SK-N-SH (cell line): ENCODE measurements around the gene ADISSP. TPM values are rescaled to one million over a fixed set of nuclear protein-coding genes. Genes with fewer than 3 reads are reported as not detected.

Experiments
- CTCF ChIA-PET: fragments of 300-600, 350-600 bp; formaldehyde crosslinking; extraction: SDS; loops from one replicate; lab custom pipeline; 2021; lab: Yijun Ruan, JAX
- POLR2A ChIA-PET: fragments of 350-600 bp; sonication (Branson Sonifier 250); formaldehyde crosslinking; extraction: SDS; loops from one replicate; lab custom pipeline; 2020; ENCODE audit warnings: antibody characterized with exemption, inconsistent platforms; lab: Yijun Ruan, JAX
- DNase-seq: peaks from one replicate; pipeline ENCODE4 v3.0.0; 2012
- H2AFZ ChIP-seq: fragments of 200-600 bp; sonication (generic); 2 replicates; pipeline ENCODE4 v1.8.1; 2016; ENCODE audit warnings: antibody characterized with exemption, mild to moderate bottlenecking, low read depth
- H3F3A ChIP-seq: fragments of 200-600 bp; sonication (generic); replicated peaks from 2 replicates; pipeline ENCODE3; 2016; ENCODE audit warnings: antibody characterized with exemption, mild to moderate bottlenecking; ENCODE audit not compliant: insufficient read depth
- H3K27ac ChIP-seq, 2 experiments: fragments of 200-500 bp in 1 of 2; fragments of 200-600 bp in 1 of 2; sonication (Bioruptor generic) in 1 of 2; sonication (generic), shearing (Covaris generic) in 1 of 2; 2 replicates each; pipeline versions ENCODE4 v1.5.1 to v1.6.1; 2014 to 2016; ENCODE audit warnings: low read depth in 2 of 2, inconsistent platforms in 1 of 2, low read length in 1 of 2, mild to moderate bottlenecking in 1 of 2, mixed read lengths in 1 of 2
- H3K27me3 ChIP-seq: fragments of 200-600 bp; sonication (generic), shearing (Covaris generic); 2 replicates; pipeline ENCODE4 v1.6.1; 2016; ENCODE audit warnings: mixed run types; ENCODE audit not compliant: insufficient read depth
- H3K36me3 ChIP-seq, 2 experiments: fragments of 200-500 bp in 1 of 2; fragments of 200-600 bp in 1 of 2; sonication (Bioruptor generic) in 1 of 2; sonication (generic) in 1 of 2; replicated peaks in 1 of 2; 2 replicates each; pipeline versions ENCODE3 to v1.5.1; 2014 to 2016; ENCODE audit warnings: low read length in 1 of 2, mild to moderate bottlenecking in 1 of 2; ENCODE audit not compliant: insufficient read depth in 2 of 2, control insufficient read depth in 1 of 2
- H3K4me1 ChIP-seq, 2 experiments: fragments of 200-500 bp in 1 of 2; fragments of 200-600 bp in 1 of 2; sonication (Bioruptor generic) in 1 of 2; sonication (generic), shearing (Covaris generic) in 1 of 2; 2 replicates each; pipeline versions ENCODE4 v1.5.1 to v1.6.1; 2014 to 2016; ENCODE audit warnings: low read depth in 1 of 2, low read length in 1 of 2, mixed run types in 1 of 2; ENCODE audit not compliant: insufficient read depth in 2 of 2, control insufficient read depth in 1 of 2
- H3K4me2 ChIP-seq: fragments of 200-600 bp; sonication (generic), shearing (Covaris generic); 2 replicates; pipeline ENCODE4 v1.6.1; 2017; ENCODE audit warnings: mixed run types
- H3K4me3 ChIP-seq, 2 experiments: fragments of 200-500 bp in 1 of 2; fragments of 200-600 bp in 1 of 2; sonication (Bioruptor generic) in 1 of 2; sonication (generic), shearing (Covaris generic) in 1 of 2; 2 replicates each; pipeline versions ENCODE4 v1.5.1 to v1.8.1; 2014 to 2016; ENCODE audit warnings: low read depth in 2 of 2, inconsistent platforms in 1 of 2, low read length in 1 of 2, mild to moderate bottlenecking in 1 of 2, mixed read lengths in 1 of 2, moderate library complexity in 1 of 2
- H3K79me2 ChIP-seq: fragments of 200-600 bp; sonication (generic); 2 replicates; pipeline ENCODE4 v1.8.1; 2017; ENCODE audit warnings: mild to moderate bottlenecking; ENCODE audit not compliant: insufficient read depth
- H3K9ac ChIP-seq: fragments of 200-600 bp; sonication (generic); 2 replicates; pipeline ENCODE4 v1.6.1; 2017; ENCODE audit warnings: mixed run types
- H3K9me2 ChIP-seq: fragments of 200-600 bp; sonication (generic); 2 replicates; pipeline ENCODE4 v1.6.1; 2017; ENCODE audit warnings: mixed run types
- H3K9me3 ChIP-seq: fragments of 200-600 bp; sonication (generic); 2 replicates; pipeline ENCODE4 v1.6.1; 2017; ENCODE audit warnings: mixed run types, mild to moderate bottlenecking, moderate library complexity
- H4K20me1 ChIP-seq: fragments of 200-600 bp; sonication (generic); 2 replicates; pipeline ENCODE4 v1.6.1; 2017; ENCODE audit warnings: mild to moderate bottlenecking, mixed run types; ENCODE audit not compliant: insufficient read depth
- CTCF ChIP-seq: fragments of 200-600 bp; sonication (generic); IDR thresholded peaks from 2 replicates; pipeline ENCODE4 v1.6.1; 2017; ENCODE audit warnings: antibody characterized with exemption, mild to moderate bottlenecking, moderate library complexity
- ELF1 ChIP-seq: IDR thresholded peaks from 2 replicates; pipeline ENCODE4 v1.4.0; 2012
- EP300 ChIP-seq, 2 experiments: IDR thresholded peaks; 2 replicates each; pipeline versions ENCODE4 v1.4.0 to v1.6.1; 2012; ENCODE audit warnings: borderline replicate concordance in 1 of 2, low read depth in 1 of 2, low read length in 1 of 2
- GATA2 ChIP-seq: sonication (generic); formaldehyde crosslinking; IDR thresholded peaks from 2 replicates; pipeline ENCODE4 v1.5.0; 2020; ENCODE audit warnings: mild to moderate bottlenecking, missing genetic modification reagents
- JUND ChIP-seq: IDR thresholded peaks from 2 replicates; pipeline ENCODE4 v1.4.0; 2012
- MEF2A ChIP-seq: IDR thresholded peaks from 2 replicates; pipeline ENCODE4 v1.4.0; 2012; ENCODE audit warnings: low read depth, borderline replicate concordance
- MXI1 ChIP-seq: IDR thresholded peaks from 2 replicates; pipeline ENCODE4 v1.6.1; 2012; ENCODE audit warnings: mild to moderate bottlenecking, low read depth, low read length, improper control_type of control experiment
- NFIC ChIP-seq: IDR thresholded peaks from 2 replicates; pipeline ENCODE4 v1.4.0; 2012; ENCODE audit warnings: borderline replicate concordance
- NRF1 ChIP-seq: IDR thresholded peaks from 2 replicates; pipeline ENCODE4 v1.6.1; 2012; ENCODE audit warnings: low read depth, mild to moderate bottlenecking, low read length
- RAD21 ChIP-seq: IDR thresholded peaks from 2 replicates; pipeline ENCODE4 v1.6.1; 2012; ENCODE audit warnings: mild to moderate bottlenecking, low read length
- REST ChIP-seq: IDR thresholded peaks from 2 replicates; pipeline ENCODE4 v1.6.1; 2012; ENCODE audit warnings: mild to moderate bottlenecking, low read depth, low read length, moderate library complexity
- RXRA ChIP-seq: IDR thresholded peaks from 2 replicates; pipeline ENCODE4 v1.4.0; 2012; ENCODE audit warnings: low read depth, mild to moderate bottlenecking, borderline replicate concordance
- SIN3A ChIP-seq: IDR thresholded peaks from 2 replicates; pipeline ENCODE4 v1.6.1; 2012; ENCODE audit warnings: low read depth, mild to moderate bottlenecking, low read length, moderate library complexity, borderline replicate concordance
- TCF12 ChIP-seq: IDR thresholded peaks from 2 replicates; pipeline ENCODE4 v1.4.0; 2012
- TEAD4 ChIP-seq: IDR thresholded peaks from 2 replicates; pipeline ENCODE4 v1.4.0; 2012; ENCODE audit warnings: mild to moderate bottlenecking, borderline replicate concordance; ENCODE audit not compliant: insufficient read depth
- USF1 ChIP-seq: IDR thresholded peaks from 2 replicates; pipeline ENCODE4 v1.4.0; 2012; ENCODE audit warnings: low read depth, borderline replicate concordance
- USF2 ChIP-seq: fragments of 150-350 bp; IDR thresholded peaks from 2 replicates; pipeline ENCODE4 v1.6.1; 2017; ENCODE audit warnings: antibody characterized with exemption, low read length, low read depth, borderline replicate concordance
- WGBS: methylation state at CpG from one replicate; pipeline ENCODE4 v1.1.6; 2017; ENCODE audit warnings: low lambda C conversion rate; 5-methylcytosine and 5-hydroxymethylcytosine counted together
- polyA plus RNA-seq, 3 experiments: library from polyadenylated mRNA; depleted of rRNA; stranded (reverse); fragments of >200 nt; gene quantifications; 2 replicates each; pipeline ENCODE4 v1.2.3, GENCODE V29; 2012

The ADISSP gene
- polyA plus RNA-seq, 1 of the 3 experiments (the other 2 are of a cell fraction) = 73.9 TPM

- 89% methylated on average over 3 of the region's 7 CpGs for WGBS
- H3K9me3 ChIP-seq = no peaks in the 10 kb centered on the region
- no peaks in the 10 kb centered on the region; the same call in 1 of the 2 replicates for H3K79me2 ChIP-seq
- H3K27me3 ChIP-seq = no peaks in the 10 kb centered on the region
- ChIA-PET POLR2A (no interaction called here), CTCF (interaction anchor here (1.8 to 9.8 kb wide), 4 partner anchors 8 to 39 kb away, joined by 6 to 151 read pairs (median 13); partner anchors contain the start of genes ADISSP and CENPB)
- DNase-seq = no peak
- no peaks in the 10 kb centered on the region for H3K9me2 ChIP-seq
- H3K27ac ChIP-seq = no peak overlapping the region
- no peaks in the 10 kb centered on the region for H3F3A ChIP-seq
- H3K9ac ChIP-seq = no peak overlapping the region
- H4K20me1 ChIP-seq = no peaks in the 10 kb centered on the region
- no peak overlapping the region for H3K4me3 ChIP-seq
- no peak overlapping the region for H2AFZ ChIP-seq
- H3K4me1 ChIP-seq = no peaks in the 10 kb centered on the region; a peak in 1 of 4 replicates
- H3K36me3 ChIP-seq = peaks cover 10 to 15% of the 10 kb centered on the region in 2 experiments
- no peak for TF ChIP-seq NFIC
- TF ChIP-seq EP300 (IDR thresholded peaks at IDR 0.05; ENCODE audit: borderline replicate concordance in 1 of 2, low read depth in 1 of 2, low read length in 1 of 2) = no peak
- TF ChIP-seq MXI1 = no peak
- no peak overlapping the region for H3K4me2 ChIP-seq
Observed at GRCh38 chr20:3755269-3755668, 12.3 kb downstream of the ADISSP start.

DNA sequence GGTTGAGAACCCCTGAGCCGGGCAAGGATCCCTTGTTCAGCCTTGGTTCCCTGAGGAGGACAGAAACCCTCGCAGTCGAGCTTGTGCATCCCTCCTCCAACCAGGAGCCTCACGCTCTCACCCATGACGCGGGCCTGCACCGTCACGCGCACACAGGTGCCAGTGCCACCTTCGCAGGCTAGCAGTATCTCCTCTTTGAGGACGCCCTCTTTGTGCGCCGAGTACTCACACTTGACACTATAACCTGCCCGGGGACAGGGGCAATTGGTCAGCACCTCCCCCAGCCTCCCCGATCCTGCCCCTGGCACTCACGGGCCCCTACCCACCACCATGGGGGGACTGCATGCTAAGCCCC is 13.3 kb downstream of the ADISSP start:
- Histone ChIP-seq H4K20me1 (no peaks in the 10 kb centered on the region), H3K9ac (no peak overlapping the region), H3K4me2 (no peak overlapping the region), H3K79me2 (no peaks in the 10 kb centered on the region), H2AFZ (no peak overlapping the region), H3K27ac (no peak overlapping the region), H3K9me3 (no peaks in the 10 kb centered on the region), H3K36me3 (peaks cover 10 to 15% of the 10 kb centered on the region in 2 experiments), H3K9me2 (no peaks in the 10 kb centered on the region), H3K4me3 (no peak overlapping the region), H3F3A (no peaks in the 10 kb centered on the region), H3K27me3 (no peaks in the 10 kb centered on the region), H3K4me1 (peaks cover 0 to 3% of the 10 kb centered on the region in 2 experiments; a peak in 1 of 4 replicates)
- DNase-seq = no peak
- TF ChIP-seq GATA2 (CRISPR knock-in tag) (no peak), NRF1 (no peak), RXRA (no peak), SIN3A (no peak), EP300 (IDR thresholded peaks at IDR 0.05; ENCODE audit: borderline replicate concordance in 1 of 2, low read depth in 1 of 2, low read length in 1 of 2) (no peak), TCF12 (no peak), JUND (no peak), RAD21 (no peak), REST (no peak), NFIC (no peak), USF1 (no peak), USF2 (no peak), TEAD4 (no peak), CTCF (no peak), MEF2A (no peak), ELF1 (no peak)
- POLR2A ChIA-PET = interaction anchor here (2.0 kb wide), 1 partner anchor 14 kb away, joined by 7 read pairs; the partner anchor contains the start of gene ADISSP
- CTCF ChIA-PET = interaction anchor here (0.6 to 9.8 kb wide), 9 partner anchors 9 to 101 kb away, joined by 3 to 151 read pairs (median 5); partner anchors contain the start of genes ADISSP, CENPB and SPEF1
- 94% methylated on average over 15 of the region's 16 CpGs for WGBS
